ENCODE data around the gene TRIM63.
"Not testable (repeated sequence)": the region's sequence is repeated elsewhere in the genome, so short reads cannot be mapped to it uniquely, and the experiment has no call there.

TRIM63 gene

GRCh38 chr1:26102526-26102925, 35.1 kb upstream of the TRIM63 start:
- no peak for TF ChIP-seq CTCF (IDR thresholded peaks at IDR 0.05)
- Histone ChIP-seq H3K27ac (no peak overlapping the region), H3K4me3 (no peak overlapping the region)
- no peak for DNase-seq (ENCODE audit: low spot score)

DNA sequence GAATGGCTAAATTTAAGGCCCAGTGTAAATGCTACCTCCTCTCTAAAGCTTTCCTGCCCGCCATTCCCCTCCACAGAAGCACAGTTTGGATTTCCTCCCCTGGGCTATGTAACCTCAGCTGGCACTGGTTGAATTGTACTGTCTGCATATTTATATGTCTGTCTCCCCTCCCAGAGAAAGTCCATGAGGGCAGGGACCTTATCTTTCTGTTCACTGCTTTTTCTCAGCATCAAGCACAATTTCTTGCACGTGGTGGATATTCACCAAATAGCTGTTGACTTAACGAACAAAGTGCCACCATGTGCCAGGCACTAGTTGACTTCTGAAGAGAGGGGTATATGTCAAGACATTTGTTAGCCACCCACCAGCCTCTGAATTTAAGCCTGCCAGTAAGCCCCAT, 34.7 kb upstream of the TRIM63 start:
- TF ChIP-seq CTCF (IDR thresholded peaks at IDR 0.05), result no peak
- Histone ChIP-seq H3K4me3 (no peak overlapping the region), H3K27ac (no peak overlapping the region)
- DNase-seq (ENCODE audit: low spot score), result no peak

GRCh38 chr1:26100204-26100603, 32.8 kb upstream of the TRIM63 start:
- H3K27ac ChIP-seq; H3K4me3 ChIP-seq; DNase-seq (ENCODE audit: low spot score): not testable (repeated sequence)

GRCh38 chr1:26099780-26100179, 32.4 kb upstream of the TRIM63 start:
- no peak overlapping the region for H3K27ac ChIP-seq
- no peak for DNase-seq (ENCODE audit: low spot score)
- H3K4me3 ChIP-seq, result no peak overlapping the region
- TF ChIP-seq CTCF (IDR thresholded peaks at IDR 0.05), result no peak

DNA sequence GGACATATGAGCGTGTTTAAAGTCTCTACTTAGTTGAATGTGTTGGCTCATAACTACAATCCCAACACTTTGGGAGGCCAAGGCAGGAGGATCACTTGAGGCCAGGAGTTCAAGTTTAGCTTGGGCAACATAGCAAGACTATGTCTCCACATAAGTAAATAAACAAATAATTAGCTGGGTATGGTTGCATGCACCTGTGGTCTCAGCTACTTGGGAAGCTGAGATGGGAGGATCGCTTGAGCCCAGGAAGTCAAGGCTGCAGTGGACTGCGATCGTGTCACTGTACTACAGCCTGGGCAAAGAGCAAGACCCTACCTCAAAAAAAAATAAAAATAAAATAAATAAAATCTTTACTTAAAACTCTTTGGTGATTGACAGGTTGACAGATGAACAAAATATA, 31.2 kb upstream of the TRIM63 start:
- no peak overlapping the region for H3K27ac ChIP-seq
- no peak for DNase-seq (ENCODE audit: low spot score)
- no peak for TF ChIP-seq CTCF (IDR thresholded peaks at IDR 0.05)
- no peak overlapping the region for H3K4me3 ChIP-seq

GRCh38 chr1:26097696-26098095, 30.3 kb upstream of the TRIM63 start:
- TF ChIP-seq CTCF (IDR thresholded peaks at IDR 0.05), result no peak
- no peak overlapping the region for H3K4me3 ChIP-seq
- H3K27ac ChIP-seq, result no peak overlapping the region
- DNase-seq (ENCODE audit: low spot score), result no peak

- Histone ChIP-seq H3K27ac (no peak overlapping the region), H3K4me3 (no peak overlapping the region)
- TF ChIP-seq CTCF (IDR thresholded peaks at IDR 0.05), result no peak
- DNase-seq (ENCODE audit: low spot score), result no peak
Measured at GRCh38 chr1:26096471-26096870, 29.0 kb upstream of the TRIM63 start.
